ENCODE data around the gene SH3GL1.
"Not testable (repeated sequence)": the region's sequence is repeated elsewhere in the genome, so short reads cannot be mapped to it uniquely, and the experiment has no call there.

SH3GL1 gene

GRCh38 chr19:4362831-4363545 is 37.4 kb downstream of the SH3GL1 start:
- DNase-seq = no peak

- DNase-seq = no peak
These were observed 38.1 kb downstream of the SH3GL1 start for GRCh38 chr19:4362101-4362828.

DNA sequence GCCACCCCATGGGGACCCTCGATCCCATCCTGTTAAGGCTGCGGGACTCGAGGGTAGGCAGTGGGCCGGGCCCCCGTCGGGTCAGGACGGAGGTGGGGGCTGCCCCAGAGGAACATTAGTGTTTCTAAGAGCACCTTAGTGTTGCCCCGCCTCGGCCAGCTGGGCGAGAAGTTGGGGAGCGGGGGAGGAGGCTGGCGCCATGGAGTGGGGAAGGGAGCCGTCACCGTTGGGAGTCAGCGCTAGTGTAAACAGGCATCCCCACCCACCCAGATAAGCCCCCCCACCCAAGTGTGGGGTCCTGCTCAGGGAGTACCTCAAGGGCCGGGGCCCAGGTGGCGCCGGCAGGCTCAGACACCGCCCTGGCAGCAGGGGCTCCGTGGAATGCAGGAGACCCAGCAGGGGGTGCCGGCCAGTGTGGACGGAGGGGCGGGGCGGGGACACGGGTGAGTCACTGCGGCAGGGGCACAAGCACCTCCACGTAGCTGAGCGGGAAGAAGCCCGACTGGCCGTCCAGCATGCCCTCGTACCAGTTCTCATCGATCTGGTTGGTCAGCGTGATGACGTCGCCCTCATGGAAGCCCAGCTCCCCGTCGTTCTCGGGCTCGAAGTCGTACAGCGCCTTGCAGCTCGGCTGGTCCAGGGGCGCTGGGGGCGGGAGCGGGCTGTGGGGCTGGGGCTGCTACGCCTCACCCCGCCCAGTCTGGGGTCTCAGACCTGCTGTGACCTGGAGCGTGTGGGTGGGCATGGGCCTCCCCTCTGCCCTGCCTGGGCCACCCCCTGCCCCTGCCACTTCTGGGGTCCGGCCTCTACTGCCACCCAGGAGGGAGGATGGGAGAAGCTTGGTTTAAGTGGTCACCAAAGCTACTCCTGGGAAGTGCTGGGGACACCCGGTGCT is 38.9 kb downstream of the SH3GL1 start:
- no peak for DNase-seq

- DNase-seq = no peak
These were observed 39.7 kb downstream of the SH3GL1 start for GRCh38 chr19:4360641-4361151.

- no peak for DNase-seq
These were observed 40.2 kb downstream of the SH3GL1 start for GRCh38 chr19:4360081-4360569.

- DNase-seq = no peak
These were observed 40.7 kb downstream of the SH3GL1 start for GRCh38 chr19:4359627-4360000.

DNA sequence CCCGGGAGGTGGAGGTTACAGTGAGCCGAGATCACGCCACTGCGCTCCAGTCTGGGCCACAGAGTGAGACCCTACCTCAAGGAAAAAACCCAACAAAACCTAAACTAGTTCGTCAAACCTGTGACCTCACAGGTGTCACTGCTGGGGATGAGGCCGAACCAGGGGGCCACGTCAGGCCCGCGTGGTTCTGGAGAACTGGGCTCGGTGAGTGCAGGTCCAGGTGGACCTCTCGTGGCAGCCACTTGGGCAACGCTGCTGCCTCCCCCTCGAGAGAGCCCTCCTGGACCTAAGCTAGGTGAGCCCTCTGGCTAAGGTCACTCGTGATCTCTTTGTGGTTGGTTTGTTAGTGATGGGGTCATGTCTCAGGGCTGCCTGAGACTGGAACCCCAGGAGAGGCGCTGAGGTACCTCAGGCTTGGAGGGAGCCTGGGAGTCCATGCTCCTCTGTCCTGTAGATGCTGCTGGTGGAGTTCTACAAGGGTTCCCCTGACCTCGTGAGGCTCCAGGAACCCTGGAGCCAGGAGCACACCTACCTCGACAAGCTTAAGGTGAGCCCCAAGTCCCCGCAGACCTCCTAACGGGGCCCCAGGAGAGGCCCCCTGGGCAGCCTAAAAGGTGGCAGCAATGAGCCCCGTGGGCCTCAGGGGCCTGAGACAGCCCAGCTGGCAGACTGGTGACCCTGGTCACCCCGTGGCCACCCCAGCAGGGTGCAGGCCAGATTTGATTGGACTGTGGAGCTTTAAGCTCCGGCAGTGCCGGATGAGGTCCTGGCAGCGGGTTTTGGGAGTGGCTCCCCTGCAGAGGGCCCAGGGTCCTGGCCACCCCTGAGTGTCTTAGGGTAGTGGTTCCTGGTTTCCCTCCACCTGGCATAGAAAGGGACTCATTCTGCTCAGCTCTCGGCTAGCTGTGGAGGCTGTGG is 41.4 kb downstream of the SH3GL1 start:
- no peak for DNase-seq

DNA sequence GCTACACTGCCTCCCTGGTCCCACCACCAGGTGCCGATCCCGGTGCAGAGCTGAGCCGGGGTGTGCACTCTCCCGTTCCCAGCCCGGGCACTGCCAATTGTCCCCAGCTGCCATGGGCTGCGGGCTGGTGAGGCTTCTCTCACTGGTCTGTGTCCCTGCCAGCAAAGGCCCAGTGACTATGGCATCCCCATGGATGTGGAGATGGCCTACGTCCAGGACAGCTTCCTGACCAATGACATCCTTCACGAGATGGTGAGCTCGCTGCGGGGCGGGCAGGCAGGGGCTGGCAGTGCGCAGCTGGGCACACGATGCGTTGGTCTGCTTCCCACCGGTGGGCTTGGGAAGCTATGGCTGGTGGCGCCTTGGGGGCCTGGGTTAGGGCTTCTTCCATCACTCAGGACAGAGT is 42.4 kb downstream of the SH3GL1 start:
- DNase-seq = no peak

- DNase-seq = no peak
These were observed 43.1 kb downstream of the SH3GL1 start for GRCh38 chr19:4357095-4357797.

- no peak for DNase-seq
These were observed 45.5 kb downstream of the SH3GL1 start for GRCh38 chr19:4354897-4355296.

DNA sequence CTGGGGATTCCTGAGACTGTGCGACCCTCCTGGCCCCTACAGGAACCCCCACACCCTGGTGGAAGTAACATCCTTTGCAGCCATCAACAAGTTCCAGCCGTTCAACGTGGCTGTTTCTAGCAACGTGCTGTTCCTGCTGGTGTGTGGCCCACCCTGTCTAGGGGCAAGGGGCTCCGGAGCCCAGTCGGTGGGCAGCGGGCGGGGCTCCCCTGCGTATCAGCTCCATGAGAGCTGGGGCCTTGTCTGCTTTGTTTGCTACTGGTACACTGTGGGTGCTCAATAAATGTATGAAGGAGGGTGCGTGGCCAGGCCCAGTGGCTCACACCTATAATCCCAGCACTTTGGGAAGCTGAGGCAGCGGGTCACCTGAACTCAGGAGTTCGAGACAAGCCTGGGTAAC is 46.1 kb downstream of the SH3GL1 start:
- no peak for DNase-seq

- peak; percentile 42 for DNase-seq
These were observed 47.6 kb downstream of the SH3GL1 start for GRCh38 chr19:4352701-4353121.

- no peak for DNase-seq
These were observed 49.6 kb downstream of the SH3GL1 start for GRCh38 chr19:4350726-4351125.

DNA sequence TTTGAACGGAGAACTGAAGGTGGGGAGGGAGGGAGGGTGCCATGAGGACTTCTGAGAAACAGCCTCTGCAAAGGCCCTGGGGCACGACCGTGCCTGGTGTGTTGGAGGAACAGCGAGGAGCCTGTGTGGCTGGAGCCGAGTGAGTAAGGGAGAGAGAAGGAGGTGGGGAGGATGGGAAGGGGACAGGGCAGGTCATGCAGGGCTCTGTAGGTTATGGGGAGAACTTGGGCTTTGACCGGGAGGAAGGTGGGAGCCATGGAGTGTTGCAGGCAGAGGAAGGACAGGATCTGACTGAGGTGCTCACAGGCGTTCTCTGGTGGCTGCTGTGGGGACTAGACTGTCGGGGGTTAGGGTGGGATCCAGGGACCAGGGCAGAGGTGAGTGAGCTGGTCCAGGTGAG is 50.2 kb downstream of the SH3GL1 start:
- DNase-seq = no peak

GRCh38 chr19:4349225-4349624 is 51.1 kb downstream of the SH3GL1 start:
- not testable (repeated sequence) for DNase-seq

- DNase-seq = no peak
These were observed 52.8 kb downstream of the SH3GL1 start for GRCh38 chr19:4347521-4347920.

- no peak for DNase-seq
These were observed 54.3 kb downstream of the SH3GL1 start for GRCh38 chr19:4346020-4346383.

DNA sequence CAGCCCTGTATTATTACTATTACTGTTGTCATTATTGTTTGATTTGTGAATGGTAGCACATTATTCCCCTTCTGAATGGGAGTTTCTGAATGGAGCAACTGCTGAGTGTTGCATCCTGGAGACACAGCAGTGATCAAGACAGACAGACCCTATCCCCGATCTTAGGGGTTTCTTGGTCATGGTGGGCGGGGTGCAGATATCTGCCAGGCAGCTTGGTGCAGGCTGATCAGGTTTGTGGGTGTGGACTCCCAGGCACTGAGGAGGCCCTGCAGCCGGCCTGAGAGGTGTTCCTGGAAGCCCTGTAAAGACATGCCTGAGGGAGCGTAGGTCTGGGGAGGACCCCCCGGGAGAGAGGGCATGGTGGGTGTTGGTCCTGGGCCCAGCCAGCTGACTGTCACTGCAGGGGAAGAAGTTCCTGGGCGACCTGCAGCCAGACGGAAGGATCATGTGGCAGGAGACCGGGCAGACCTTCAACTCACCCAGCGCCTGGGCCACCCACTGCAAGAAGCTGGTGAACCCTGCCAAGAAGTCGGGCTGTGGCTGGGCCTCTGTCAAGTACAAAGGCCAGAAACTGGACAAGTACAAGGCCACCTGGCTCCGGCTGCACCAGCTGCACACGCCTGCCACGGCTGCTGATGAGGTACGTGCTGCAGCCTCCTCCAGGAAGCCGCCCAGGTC is 54.9 kb downstream of the SH3GL1 start:
- DNase-seq = no peak

GRCh38 chr19:4343370-4344307 is 56.7 kb downstream of the SH3GL1 start, which contains the start of gene MPND:
TSS of gene MPND (plus strand) at chr19:4343562. CDS start at chr19:4343594, 32 bp downstream.
- peak; percentile 63 for DNase-seq

All from T1000 (cell line).